HepG2 (cell line): Measurements from ENCODE around the gene CDKN2C. TPM values are rescaled to one million over a fixed set of nuclear protein-coding genes. Genes with fewer than 3 reads are reported as not detected.

ENCODE experiments used
- FOXA3 ChIP-seq: IDR thresholded peaks from 2 replicates; pipeline ENCODE4 v1.6.1; 2016; ENCODE audit warnings: missing genetic modification reagents, missing compliant biosample characterization
- GATA4 ChIP-seq: sonication (generic); IDR thresholded peaks from 2 replicates; pipeline ENCODE4 v1.6.1; 2016; ENCODE audit warnings: antibody characterized with exemption, low read depth, borderline replicate concordance
- NCOA2 ChIP-seq: sonication (generic); formaldehyde crosslinking; IDR thresholded peaks from 2 replicates; pipeline ENCODE4 v1.8.0; 2022; ENCODE audit warnings: inconsistent platforms
- RNF2 ChIP-seq: fragments of 450-650 bp; conservative IDR thresholded peaks from 2 replicates; pipeline ENCODE4 v1.6.1; 2016; ENCODE audit warnings: low read depth
- SMAD3 ChIP-seq: sonication (generic); formaldehyde crosslinking; IDR thresholded peaks from 2 replicates; pipeline ENCODE4 v1.4.0; 2020; ENCODE audit warnings: missing genetic modification reagents
- ZBTB40 ChIP-seq, 2 experiments: fragments of 450-650 bp in 1 of 2; sonication (generic) in 1 of 2; formaldehyde crosslinking in 1 of 2; IDR thresholded peaks; 2 replicates each; pipeline versions ENCODE4 v1.6.1 to v1.8.0; 2016 to 2022; ENCODE audit warnings: antibody characterized with exemption in 1 of 2, mild to moderate bottlenecking in 1 of 2, missing genetic modification reagents in 1 of 2
- ZFAT ChIP-seq: sonication (generic); formaldehyde crosslinking; conservative IDR thresholded peaks from 2 replicates; pipeline ENCODE4 v1.8.1; 2023; ENCODE audit warnings: missing genetic modification reagents, inconsistent platforms
- polyA plus RNA-seq, 8 experiments: library from polyadenylated mRNA; depleted of rRNA in 3 of 8; stranded (reverse) in 7 of 8; unstranded in 1 of 8; fragments of >200 nt; fragmentation: Illumina TruSeq in 4 of 8; extraction: Trizol in 4 of 8; gene quantifications; 2 replicates each; pipeline versions ENCODE4 v1.2.1 to v1.2.3, GENCODE V29; 2011 to 2016; ENCODE audit warnings: low read depth in 4 of 8, missing spikeins in 1 of 8, mixed read lengths in 1 of 8; ENCODE audit not compliant: insufficient read depth in 1 of 8
- total RNA-seq, 5 experiments: library from RNA; depleted of rRNA; stranded (reverse); fragments of >200 nt; fragmentation: Illumina TruSeq; extraction: Trizol; gene quantifications; 2 replicates each; pipeline ENCODE4 v1.2.3, GENCODE V29; 2016; ENCODE audit warnings: low read depth in 1 of 5
- TF ChIP-seq, protein P1 (sequence below): sonication (generic); formaldehyde crosslinking; IDR thresholded peaks from 2 replicates; pipeline ENCODE4 v1.4.0; 2020; ENCODE audit warnings: missing genetic modification reagents
- TF ChIP-seq, protein P2 (sequence below): sonication (generic); formaldehyde crosslinking; IDR thresholded peaks from 2 replicates; pipeline ENCODE4 v1.5.0; 2020; ENCODE audit warnings: mild to moderate bottlenecking, missing genetic modification reagents, borderline replicate concordance

Gene CDKN2C
- total and polyA plus RNA-seq, 2 of the 13 experiments (the other 11 are each of a cell fraction or from before 2014, with no cell fraction given), result 7.8 to 13.7 TPM

GRCh38 chr1:50968158-50968820, 1.8 kb upstream of the CDKN2C start (continued):
- TF ChIP-seq ZBTB40 (IDR thresholded peaks at IDR 0.05) (no peak), ZBTB40 (CRISPR knock-in tag; IDR thresholded peaks at IDR 0.05) (peak; percentile 81; the same call in 1 of the 2 replicates), SMAD3 (no peak), ZFAT (CRISPR knock-in tag) (no peak), NCOA2 (CRISPR knock-in tag) (no peak; the same call in 1 of the 2 replicates), RNF2 (peak; percentile 49; the same call in 1 of the 2 replicates), GATA4 (no peak), FOXA3 (peak; percentile 32; the same call in 1 of the 2 replicates)
- TF ChIP-seq, protein P1, sequence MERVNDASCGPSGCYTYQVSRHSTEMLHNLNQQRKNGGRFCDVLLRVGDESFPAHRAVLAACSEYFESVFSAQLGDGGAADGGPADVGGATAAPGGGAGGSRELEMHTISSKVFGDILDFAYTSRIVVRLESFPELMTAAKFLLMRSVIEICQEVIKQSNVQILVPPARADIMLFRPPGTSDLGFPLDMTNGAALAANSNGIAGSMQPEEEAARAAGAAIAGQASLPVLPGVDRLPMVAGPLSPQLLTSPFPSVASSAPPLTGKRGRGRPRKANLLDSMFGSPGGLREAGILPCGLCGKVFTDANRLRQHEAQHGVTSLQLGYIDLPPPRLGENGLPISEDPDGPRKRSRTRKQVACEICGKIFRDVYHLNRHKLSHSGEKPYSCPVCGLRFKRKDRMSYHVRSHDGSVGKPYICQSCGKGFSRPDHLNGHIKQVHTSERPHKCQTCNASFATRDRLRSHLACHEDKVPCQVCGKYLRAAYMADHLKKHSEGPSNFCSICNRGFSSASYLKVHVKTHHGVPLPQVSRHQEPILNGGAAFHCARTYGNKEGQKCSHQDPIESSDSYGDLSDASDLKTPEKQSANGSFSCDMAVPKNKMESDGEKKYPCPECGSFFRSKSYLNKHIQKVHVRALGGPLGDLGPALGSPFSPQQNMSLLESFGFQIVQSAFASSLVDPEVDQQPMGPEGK (CRISPR knock-in tag), result peak; percentile 59
- TF ChIP-seq, protein P2, sequence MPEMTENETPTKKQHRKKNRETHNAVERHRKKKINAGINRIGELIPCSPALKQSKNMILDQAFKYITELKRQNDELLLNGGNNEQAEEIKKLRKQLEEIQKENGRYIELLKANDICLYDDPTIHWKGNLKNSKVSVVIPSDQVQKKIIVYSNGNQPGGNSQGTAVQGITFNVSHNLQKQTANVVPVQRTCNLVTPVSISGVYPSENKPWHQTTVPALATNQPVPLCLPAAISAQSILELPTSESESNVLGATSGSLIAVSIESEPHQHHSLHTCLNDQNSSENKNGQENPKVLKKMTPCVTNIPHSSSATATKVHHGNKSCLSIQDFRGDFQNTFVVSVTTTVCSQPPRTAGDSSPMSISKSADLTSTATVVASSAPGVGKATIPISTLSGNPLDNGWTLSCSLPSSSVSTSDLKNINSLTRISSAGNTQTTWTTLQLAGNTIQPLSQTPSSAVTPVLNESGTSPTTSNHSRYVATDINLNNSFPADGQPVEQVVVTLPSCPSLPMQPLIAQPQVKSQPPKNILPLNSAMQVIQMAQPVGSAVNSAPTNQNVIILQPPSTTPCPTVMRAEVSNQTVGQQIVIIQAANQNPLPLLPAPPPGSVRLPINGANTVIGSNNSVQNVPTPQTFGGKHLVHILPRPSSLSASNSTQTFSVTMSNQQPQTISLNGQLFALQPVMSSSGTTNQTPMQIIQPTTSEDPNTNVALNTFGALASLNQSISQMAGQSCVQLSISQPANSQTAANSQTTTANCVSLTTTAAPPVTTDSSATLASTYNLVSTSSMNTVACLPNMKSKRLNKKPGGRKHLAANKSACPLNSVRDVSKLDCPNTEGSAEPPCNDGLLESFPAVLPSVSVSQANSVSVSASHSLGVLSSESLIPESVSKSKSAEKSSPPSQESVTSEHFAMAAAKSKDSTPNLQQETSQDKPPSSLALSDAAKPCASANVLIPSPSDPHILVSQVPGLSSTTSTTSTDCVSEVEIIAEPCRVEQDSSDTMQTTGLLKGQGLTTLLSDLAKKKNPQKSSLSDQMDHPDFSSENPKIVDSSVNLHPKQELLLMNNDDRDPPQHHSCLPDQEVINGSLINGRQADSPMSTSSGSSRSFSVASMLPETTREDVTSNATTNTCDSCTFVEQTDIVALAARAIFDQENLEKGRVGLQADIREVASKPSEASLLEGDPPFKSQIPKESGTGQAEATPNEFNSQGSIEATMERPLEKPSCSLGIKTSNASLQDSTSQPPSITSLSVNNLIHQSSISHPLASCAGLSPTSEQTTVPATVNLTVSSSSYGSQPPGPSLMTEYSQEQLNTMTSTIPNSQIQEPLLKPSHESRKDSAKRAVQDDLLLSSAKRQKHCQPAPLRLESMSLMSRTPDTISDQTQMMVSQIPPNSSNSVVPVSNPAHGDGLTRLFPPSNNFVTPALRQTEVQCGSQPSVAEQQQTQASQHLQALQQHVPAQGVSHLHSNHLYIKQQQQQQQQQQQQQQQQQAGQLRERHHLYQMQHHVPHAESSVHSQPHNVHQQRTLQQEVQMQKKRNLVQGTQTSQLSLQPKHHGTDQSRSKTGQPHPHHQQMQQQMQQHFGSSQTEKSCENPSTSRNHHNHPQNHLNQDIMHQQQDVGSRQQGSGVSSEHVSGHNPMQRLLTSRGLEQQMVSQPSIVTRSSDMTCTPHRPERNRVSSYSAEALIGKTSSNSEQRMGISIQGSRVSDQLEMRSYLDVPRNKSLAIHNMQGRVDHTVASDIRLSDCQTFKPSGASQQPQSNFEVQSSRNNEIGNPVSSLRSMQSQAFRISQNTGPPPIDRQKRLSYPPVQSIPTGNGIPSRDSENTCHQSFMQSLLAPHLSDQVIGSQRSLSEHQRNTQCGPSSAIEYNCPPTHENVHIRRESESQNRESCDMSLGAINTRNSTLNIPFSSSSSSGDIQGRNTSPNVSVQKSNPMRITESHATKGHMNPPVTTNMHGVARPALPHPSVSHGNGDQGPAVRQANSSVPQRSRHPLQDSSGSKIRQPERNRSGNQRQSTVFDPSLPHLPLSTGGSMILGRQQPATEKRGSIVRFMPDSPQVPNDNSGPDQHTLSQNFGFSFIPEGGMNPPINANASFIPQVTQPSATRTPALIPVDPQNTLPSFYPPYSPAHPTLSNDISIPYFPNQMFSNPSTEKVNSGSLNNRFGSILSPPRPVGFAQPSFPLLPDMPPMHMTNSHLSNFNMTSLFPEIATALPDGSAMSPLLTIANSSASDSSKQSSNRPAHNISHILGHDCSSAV (CRISPR knock-in tag), result 0 out of 2 replicates have a peak, but pooled peaks have one; percentile 61
